ENCODE measurements around the gene LIN7B. TPM values are rescaled to one million over a fixed set of nuclear protein-coding genes. Genes with fewer than 3 reads are reported as not detected.

Gene LIN7B
- total and polyA plus RNA-seq, 9 of the 15 experiments (the other 6 are each of a cell fraction or from before 2014, with no cell fraction given) = 0.89 to 15.7 (median 4.0) TPM

GRCh38 chr19:49120325-49120683 is 6.1 kb downstream of the LIN7B start:
- no peak for FAIRE-seq
- Histone ChIP-seq H3K36me3 (ENCODE audit: control insufficient read depth, insufficient read depth, low read length) (peaks cover 11% of the 10 kb centered on the region), H3K27me3 (ENCODE audit: control insufficient read depth in 2 of 2, insufficient read depth in 2 of 2, low read length in 2 of 2) (no peaks in the 10 kb centered on the region), H3K4me1 (replicated peaks in 1 of 2; ENCODE audit: control insufficient read depth in 2 of 2, insufficient read depth in 2 of 2, low read length in 2 of 2) (peaks cover 26 to 58% of the 10 kb centered on the region in 2 experiments), H3K9me1 (ENCODE audit: control insufficient read depth, insufficient read depth, low read length) (no peaks in the 10 kb centered on the region), H3K27ac (ENCODE audit: extremely low read depth, low read depth, low read length) (no peak overlapping the region), H3K4me3 (peak overlapping the region; percentile 53; the same call in 1 of the 2 replicates), H3K9me3 (replicated peaks; ENCODE audit: control insufficient read depth, insufficient read depth, low read depth, low read length) (no peaks in the 10 kb centered on the region), H3K9ac (ENCODE audit: insufficient read depth in 1 of 2, low read depth in 2 of 2, low read length in 2 of 2) (peak overlapping the region in 1 of 2 experiments; percentile 94; a peak in 2 of 4 replicates), H4K20me1 (replicated peaks; ENCODE audit: control insufficient read depth, insufficient read depth, low read length) (no peaks in the 10 kb centered on the region; the same call in 1 of the 2 replicates), H3K79me2 (ENCODE audit: control insufficient read depth, insufficient read depth, low read length) (peaks cover 14% of the 10 kb centered on the region; the same call in 2 of the 3 replicates), H2AFZ (ENCODE audit: low read depth, low read length) (no peak overlapping the region), H3K4me2 (ENCODE audit: insufficient read depth, low read length) (0 out of 2 replicates have a peak overlapping the region, but pooled peaks have one; percentile 64)
- no peak for DNase-seq (ENCODE audit: extremely low read depth in 1 of 4, low spot score in 3 of 4)
- in situ Hi-C loops (cut with MboI) = no loop called here
- WGBS (ENCODE audit: insufficient coverage, low coverage, missing lambda C conversion rate) = 38% methylated on average over 12 of the region's 16 CpGs
- CTCF ChIA-PET (ENCODE audit: low intra/inter-chr PET ratio) = no interaction called here
- no TSS peak for BruUV-seq (replicated peaks)
- TF ChIP-seq JUN (IDR thresholded peaks at IDR 0.05; ENCODE audit: borderline replicate concordance, low read depth, low read length) (no peak), JUN (CRISPR knock-in tag; IDR thresholded peaks at IDR 0.05; ENCODE audit: borderline replicate concordance) (no peak), ATF2 (CRISPR knock-in tag; IDR thresholded peaks at IDR 0.05) (0 out of 2 replicates have a peak, but pooled peaks have one; percentile 3), MIER1 (IDR thresholded peaks at IDR 0.05; ENCODE audit: low read depth) (0 out of 2 replicates have a peak, but pooled peaks have one; percentile 13), POLR2H (tag; IDR thresholded peaks at IDR 0.05; ENCODE audit: low read depth) (no peak), ZBTB2 (IDR thresholded peaks at IDR 0.05) (no peak), POLR2AphosphoS2 (IDR thresholded peaks at IDR 0.05; ENCODE audit: low read length) (no peak)
- intact Hi-C loops (cut with micrococcal nuclease) = no loop called here
- POLR2A ChIA-PET = interaction anchor here (0.6 to 1.4 kb wide), 6 partner anchors 9 to 248 kb away, joined by 3 to 6 read pairs (median 4); partner anchors contain the start of gene PPP1R15A
- ATAC-seq = no peak
